ENCODE data around the gene OAS2. TPM values are rescaled to one million over a fixed set of nuclear protein-coding genes. Genes with fewer than 3 reads are reported as not detected.

The OAS2 gene
- total and polyA plus RNA-seq, 10 of the 15 experiments (the other 5 are each of a cell fraction or from before 2014, with no cell fraction given): 32.4 to 290 (median 90.2) TPM

- 0 out of 2 replicates have a peak, but pooled peaks have one; percentile 45 for TF ChIP-seq FOXM1 (IDR thresholded peaks at IDR 0.05; ENCODE audit: low read depth, low read length)
- TF ChIP-seq SKIL (IDR thresholded peaks at IDR 0.05; ENCODE audit: low read depth, poor library complexity, severe bottlenecking): peak; percentile 63
Measured at GRCh38 chr12:113048716-113049127, 70.4 kb downstream of the OAS2 start (continued).

- no peaks in the 10 kb centered on the region for H3K36me3 ChIP-seq (ENCODE audit: control insufficient read depth in 2 of 2, insufficient read depth in 2 of 2, low read length in 1 of 2)
- no peak overlapping the region for H3K4me3 ChIP-seq
- H2AFZ ChIP-seq (ENCODE audit: control insufficient read depth, low read depth, low read length): no peak overlapping the region; the same call in 1 of the 2 replicates
- DNase-seq (ENCODE audit: low read depth, low spot score): no peak
- no peak overlapping the region for H3K4me2 ChIP-seq (ENCODE audit: control insufficient read depth, insufficient read depth)
- TF ChIP-seq BRCA1 (IDR thresholded peaks at IDR 0.05; ENCODE audit: low read depth, low read length): no peak
- TF ChIP-seq PAX5 (IDR thresholded peaks at IDR 0.05; ENCODE audit: borderline replicate concordance, low read depth, low read length): peak; percentile 67; the same call in 1 of the 2 replicates
- no peak for TF ChIP-seq CHD1 (IDR thresholded peaks at IDR 0.05; ENCODE audit: low read depth, low read length)
- peak; percentile 17; the same call in 1 of the 2 replicates for TF ChIP-seq RAD21 (IDR thresholded peaks at IDR 0.05; ENCODE audit: insufficient read depth, low read depth, low read length)
- TF ChIP-seq POLR2AphosphoS5 (IDR thresholded peaks at IDR 0.05; ENCODE audit: low read length): no peak
- TF ChIP-seq IKZF2 (IDR thresholded peaks at IDR 0.05): peak in 1 of 2 experiments; percentile 43; a peak in 1 of 4 replicates
- 0 out of 2 replicates have a peak, but pooled peaks have one; percentile 27 for TF ChIP-seq NBN (IDR thresholded peaks at IDR 0.05)
- peak; percentile 48; the same call in 1 of the 2 replicates for TF ChIP-seq SMC3 (IDR thresholded peaks at IDR 0.05; ENCODE audit: borderline replicate concordance, low read length)
- peak; percentile 51; the same call in 1 of the 2 replicates for TF ChIP-seq IKZF1 (conservative IDR thresholded peaks at IDR 0.05)
- TF ChIP-seq SMARCA5 (IDR thresholded peaks at IDR 0.05): peak; percentile 21; the same call in 1 of the 2 replicates
- peak; percentile 45 to 64 (median 51) for TF ChIP-seq CTCF (IDR thresholded peaks at IDR 0.05 in 2 of 3, conservative IDR thresholded peaks at IDR 0.05 in 1 of 3; ENCODE audit: control insufficient read depth in 2 of 3, extremely low read depth in 1 of 3, insufficient read depth in 1 of 3, low read depth in 3 of 3, low read length in 3 of 3)
- peak; percentile 83 for ATAC-seq
- intact Hi-C loops (cut with micrococcal nuclease; ENCODE audit: unreplicated experiment): loop anchor here (1.0 kb wide), 1 partner anchor 25 kb away; no protein-coding TSS in a partner anchor
- no peaks in the 10 kb centered on the region; a peak in 1 of 4 replicates for H3K27me3 ChIP-seq (replicated peaks in 1 of 2; ENCODE audit: control insufficient read depth in 2 of 2, insufficient read depth in 2 of 2, low read length in 1 of 2)
- H3K27ac ChIP-seq (ENCODE audit: control insufficient read depth, insufficient read depth): no peak overlapping the region
- H3K4me1 ChIP-seq (ENCODE audit: control insufficient read depth, insufficient read depth, low read length): peaks cover 35% of the 10 kb centered on the region
- no peak overlapping the region for H3K9ac ChIP-seq (ENCODE audit: control insufficient read depth, insufficient read depth, low read length)
- RAD21 ChIA-PET (ENCODE audit: unreplicated experiment): interaction anchor here (1.2 to 5.2 kb wide), 9 partner anchors 20 to 124 kb away, joined by 3 to 50 read pairs (median 7); no protein-coding TSS in a partner anchor
- H3K9me3 ChIP-seq (replicated peaks; ENCODE audit: control insufficient read depth, insufficient read depth, low read length): no peaks in the 10 kb centered on the region
- H3K79me2 ChIP-seq (ENCODE audit: control insufficient read depth, insufficient read depth, low read length): no peaks in the 10 kb centered on the region
- no TSS peak for BruUV-seq (replicated peaks)
- 16% methylated on average over 11 of the region's 11 CpGs for WGBS (ENCODE audit: insufficient coverage, insufficient replicate concordance, low lambda C conversion rate, missing lambda C conversion rate)
- POLR2A ChIA-PET: interaction anchor here (1.2 to 1.6 kb wide), 2 partner anchors 11 to 18 kb away, joined by 5 read pairs; no protein-coding TSS in a partner anchor
- peak; percentile 7 for FAIRE-seq
- CTCF ChIA-PET: interaction anchor here (0.6 to 5.2 kb wide), 28 partner anchors 11 to 154 kb away, joined by 3 to 121 read pairs (median 4); no protein-coding TSS in a partner anchor
- H4K20me1 ChIP-seq (ENCODE audit: control insufficient read depth, insufficient read depth): no peaks in the 10 kb centered on the region; the same call in 1 of the 2 replicates
- SMC1A ChIA-PET (ENCODE audit: uncharacterized antibody, unreplicated experiment): interaction anchor here (1.0 to 17.0 kb wide), 10 partner anchors 12 to 150 kb away, joined by 3 to 416 read pairs (median 10); no protein-coding TSS in a partner anchor
- in situ Hi-C loops (cut with MboI): loop anchor here (5.0 to 10.0 kb wide), 3 partner anchors 45 to 127 kb away; no protein-coding TSS in a partner anchor
Measured at GRCh38 chr12:113049976-113050742, 71.8 kb downstream of the OAS2 start.
